TTC549 (cell line): ENCODE data around the gene ATP9B.

Source experiments
- FAIRE-seq: peaks from 2 replicates; lab custom pipeline; 2012; peaks lifted over from hg19 to GRCh38; lab: Jason Lieb, UNC

The ATP9B gene

DNA sequence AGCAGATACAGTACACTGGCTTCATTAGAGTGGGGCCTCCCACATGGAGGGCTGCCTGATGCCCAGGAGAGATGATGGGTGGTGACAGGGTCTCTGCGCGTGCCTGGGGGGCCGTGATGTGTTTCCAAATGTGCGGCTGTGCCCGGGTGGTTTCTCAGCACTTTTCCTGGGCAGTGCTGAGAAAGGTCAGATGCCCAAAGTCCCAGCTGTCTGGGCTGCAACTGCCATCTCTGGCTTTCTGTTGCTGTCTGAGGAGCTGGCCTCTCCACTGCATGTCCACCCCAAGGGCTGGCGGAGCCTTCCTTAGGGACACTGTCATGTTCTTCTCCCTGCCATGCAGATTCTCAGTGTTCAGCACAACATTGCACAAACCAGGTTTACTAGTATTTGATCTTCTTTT lies 263.9 kb downstream of the ATP9B start:
- no peak for FAIRE-seq

DNA sequence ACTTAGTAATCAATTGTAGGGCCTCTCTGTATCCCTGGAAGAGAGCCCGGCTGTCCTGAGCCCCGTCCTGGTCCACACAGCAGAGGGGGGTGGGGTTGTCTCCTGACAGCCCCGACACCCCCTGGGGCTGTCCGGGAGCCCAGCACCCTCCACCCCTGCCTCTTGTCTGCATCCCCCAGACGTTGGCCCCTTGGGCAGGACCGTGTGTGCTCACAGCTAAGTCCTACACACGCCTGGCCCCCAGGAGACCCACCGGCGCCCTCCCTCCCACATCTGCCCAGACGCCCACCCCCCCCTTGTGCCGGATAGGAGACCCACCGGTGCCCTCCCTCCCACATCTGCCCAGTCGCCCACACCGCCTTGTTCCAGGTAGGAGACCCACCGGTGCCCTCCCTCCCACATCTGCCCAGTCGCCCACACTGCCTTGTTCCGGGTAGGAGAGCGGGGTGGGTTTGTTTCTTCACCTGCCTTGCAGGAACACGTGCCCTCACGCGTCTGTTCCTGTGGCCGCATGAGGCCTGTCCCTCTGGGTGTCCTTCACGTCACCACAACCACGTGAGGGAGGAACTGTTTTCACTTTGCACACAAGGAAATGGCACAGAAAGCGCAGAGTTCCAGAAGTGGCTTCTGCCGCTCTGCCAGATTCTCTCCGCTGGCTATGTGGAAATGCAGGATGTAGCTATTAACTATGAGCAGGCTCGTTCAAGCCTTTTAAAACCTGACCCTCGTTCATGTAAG lies 265.5 kb downstream of the ATP9B start:
- FAIRE-seq: no peak

DNA sequence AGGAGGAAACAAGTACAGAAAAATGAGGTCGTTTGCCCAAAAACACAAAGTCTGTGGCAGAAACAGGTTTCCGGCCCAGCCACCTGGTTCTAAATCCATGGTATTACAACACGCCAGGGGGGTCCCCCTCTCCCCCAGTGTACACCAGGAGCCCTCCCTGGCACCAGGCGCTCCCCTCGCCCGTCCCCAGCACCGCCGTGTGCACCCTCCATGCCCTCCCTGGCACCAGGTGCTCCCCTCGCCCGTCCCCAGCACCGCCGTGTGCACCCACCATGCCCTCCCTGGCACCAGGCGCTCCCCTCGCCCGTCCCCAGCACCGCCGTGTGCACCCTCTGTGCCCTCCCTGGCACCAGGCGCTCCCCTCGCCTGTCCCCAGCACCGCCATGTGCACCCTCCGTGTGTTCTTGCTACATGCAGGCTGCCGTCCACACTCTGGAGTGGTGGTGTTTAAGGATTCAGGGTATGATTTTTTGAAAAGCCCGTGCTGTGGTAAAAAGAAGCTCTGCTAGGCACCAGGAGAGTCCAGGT lies 266.7 kb downstream of the ATP9B start:
- no peak for FAIRE-seq

DNA sequence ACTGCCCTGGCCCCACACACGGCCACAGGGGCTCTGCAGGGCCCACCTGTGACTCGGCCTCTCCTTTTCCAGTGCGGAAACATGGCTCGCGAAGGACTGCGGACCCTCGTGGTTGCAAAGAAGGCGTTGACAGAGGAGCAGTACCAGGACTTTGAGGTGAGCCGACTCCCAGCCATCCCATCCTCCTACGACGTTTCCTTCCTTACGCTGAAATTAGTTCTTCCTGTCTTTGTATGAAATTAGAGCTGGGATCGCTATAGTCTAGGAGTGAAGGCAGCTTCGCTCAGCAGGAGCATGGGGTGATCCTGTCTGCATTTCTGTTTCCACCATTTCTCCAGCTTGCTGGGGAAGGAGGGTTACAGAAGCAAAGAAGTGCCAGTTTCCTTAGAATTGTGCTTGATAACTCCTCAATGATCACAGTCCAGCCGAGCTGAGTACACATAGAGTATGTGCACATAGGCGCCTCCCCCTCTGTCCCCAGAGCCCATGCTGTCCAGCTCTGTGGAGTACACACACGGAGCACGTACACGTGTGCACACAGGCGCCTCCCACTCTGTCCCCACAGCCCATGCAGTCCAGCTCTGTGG lies 267.5 kb downstream of the ATP9B start:
- no peak for FAIRE-seq

DNA sequence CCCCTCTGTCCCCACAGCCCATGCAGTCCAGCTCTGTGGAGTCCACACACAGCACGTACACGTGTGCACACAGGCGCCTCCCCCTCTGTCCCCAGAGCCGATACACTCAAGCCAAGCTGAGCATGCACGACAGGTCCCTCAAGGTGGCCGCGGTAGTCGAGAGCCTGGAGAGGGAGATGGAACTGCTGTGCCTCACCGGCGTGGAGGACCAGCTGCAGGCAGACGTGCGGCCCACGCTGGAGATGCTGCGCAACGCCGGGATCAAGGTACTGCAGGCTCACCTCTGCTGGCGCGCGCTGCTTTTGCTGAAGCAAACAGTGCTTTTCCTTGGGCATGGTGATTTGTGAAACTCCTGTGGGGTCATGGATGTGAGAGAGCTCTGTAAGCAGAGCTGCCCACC lies 268.0 kb downstream of the ATP9B start:
- FAIRE-seq: no peak

DNA sequence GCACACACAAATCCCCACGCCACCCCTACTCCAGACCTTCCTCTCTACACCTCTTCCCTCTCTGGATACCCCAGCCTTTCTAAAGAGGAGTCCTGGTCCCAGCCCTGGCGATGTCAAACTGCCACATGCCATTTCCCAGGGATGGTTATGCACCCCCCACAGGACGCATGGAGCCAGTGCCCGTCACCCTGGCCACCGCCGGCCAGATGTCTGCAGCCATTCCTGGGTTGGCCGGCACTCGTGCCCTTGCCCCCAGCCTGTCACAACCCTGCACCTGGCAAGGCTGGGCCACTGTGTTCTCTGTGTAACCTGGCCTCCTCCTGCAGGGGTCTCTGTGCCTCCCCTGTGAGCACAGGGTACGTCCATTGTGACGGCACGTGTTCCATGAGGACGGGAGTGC lies 268.4 kb downstream of the ATP9B start:
- FAIRE-seq: no peak

DNA sequence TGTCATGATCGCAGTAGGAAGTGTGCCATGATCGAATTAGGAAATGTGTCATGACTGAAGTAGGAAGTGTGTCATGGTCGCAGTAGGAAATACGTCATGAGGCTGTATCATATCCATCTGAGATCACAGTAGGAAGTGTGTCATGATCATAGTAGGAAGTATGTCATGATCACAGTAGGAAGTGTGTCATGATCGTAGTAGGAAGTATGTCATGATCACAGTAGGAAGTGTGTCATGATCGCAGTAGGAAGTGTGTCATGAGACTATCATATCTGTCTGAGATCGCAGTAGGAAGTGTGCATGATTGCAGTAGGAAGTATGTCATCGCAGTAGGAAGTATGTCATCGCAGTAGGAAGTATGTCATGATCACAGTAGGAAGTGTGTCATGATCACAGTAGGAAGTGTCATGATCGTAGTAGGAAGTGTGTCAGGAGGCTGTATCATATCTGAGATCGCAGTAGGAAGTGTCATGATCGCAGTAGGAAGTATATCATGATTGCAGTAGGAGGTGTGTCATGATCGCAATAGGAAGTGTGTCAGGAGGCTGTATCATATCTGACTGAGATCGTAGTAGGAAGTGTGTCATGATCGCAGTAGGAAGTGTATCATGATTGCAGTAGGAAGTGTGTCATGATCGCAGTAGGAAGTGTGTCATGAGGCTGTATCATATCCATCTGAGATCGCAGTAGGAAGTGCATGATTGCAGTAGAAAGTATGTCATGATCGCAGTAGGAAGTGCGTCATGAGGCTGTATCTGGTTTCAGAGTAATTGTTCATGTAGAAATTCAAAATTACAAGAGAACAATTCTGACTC lies 270.1 kb downstream of the ATP9B start:
- no peak for FAIRE-seq

DNA sequence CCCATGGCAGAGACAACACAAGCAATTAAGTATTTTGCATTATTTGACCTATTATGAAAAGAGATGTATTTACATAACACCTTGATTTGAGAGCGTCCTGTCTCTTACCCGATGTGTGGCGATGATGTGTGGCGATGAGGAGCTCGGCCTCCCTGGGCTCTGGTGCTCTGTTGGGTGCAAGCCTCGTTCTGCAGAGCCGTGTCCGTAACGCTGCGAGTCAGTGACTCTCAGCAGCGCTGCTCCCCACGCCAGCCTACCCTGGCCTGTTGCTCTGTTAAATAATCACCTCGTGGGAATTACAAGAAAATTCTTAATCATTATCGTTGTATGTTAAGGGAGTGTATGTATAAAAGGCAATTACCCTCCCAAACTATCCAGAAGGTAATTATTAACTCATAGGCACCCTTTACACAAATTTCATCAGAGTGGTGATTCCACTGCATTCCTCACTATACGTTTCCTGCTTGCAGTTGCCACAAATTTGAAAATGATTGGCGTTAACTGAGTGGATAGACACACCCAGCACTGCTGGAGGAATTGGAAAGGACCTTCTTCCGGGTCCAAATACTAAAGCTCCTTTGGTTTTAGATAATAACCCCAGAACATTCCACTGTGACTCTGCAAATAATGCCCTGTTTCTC lies 274.5 kb downstream of the ATP9B start:
- no peak for FAIRE-seq

DNA sequence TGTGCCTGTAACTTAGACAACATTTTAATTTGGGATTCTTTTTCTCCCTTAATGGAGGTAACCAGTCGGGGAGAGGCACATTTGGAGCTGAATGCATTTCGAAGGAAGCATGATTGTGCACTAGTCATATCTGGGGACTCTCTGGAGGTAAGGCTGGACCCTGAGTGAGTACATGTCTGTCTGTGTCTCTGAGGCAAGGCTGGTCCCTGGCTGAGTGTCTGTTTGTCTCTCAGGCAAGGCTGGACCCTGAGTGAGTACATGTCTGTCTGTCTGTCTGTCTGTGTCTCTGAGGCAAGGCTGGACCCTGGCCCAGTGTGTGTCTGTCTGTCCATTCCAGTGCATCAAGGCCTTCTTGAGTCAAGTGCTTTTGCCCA lies 275.0 kb downstream of the ATP9B start:
- no peak for FAIRE-seq

DNA sequence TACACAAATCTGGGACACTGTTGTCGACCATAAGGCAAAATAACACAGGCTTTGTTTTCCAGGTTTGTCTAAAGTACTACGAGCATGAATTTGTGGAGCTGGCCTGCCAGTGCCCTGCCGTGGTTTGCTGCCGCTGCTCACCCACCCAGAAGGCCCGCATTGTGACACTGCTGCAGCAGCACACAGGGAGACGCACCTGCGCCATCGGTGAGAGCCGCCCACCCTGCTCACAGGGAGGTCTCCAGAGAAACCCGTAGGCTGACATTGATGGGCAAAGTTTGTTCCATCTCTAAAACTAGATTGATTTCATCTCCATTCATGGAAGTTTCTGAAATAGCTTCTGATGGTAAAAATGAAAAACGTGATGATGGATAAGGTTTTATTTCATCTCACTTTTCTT lies 276.2 kb downstream of the ATP9B start:
- no peak for FAIRE-seq

DNA sequence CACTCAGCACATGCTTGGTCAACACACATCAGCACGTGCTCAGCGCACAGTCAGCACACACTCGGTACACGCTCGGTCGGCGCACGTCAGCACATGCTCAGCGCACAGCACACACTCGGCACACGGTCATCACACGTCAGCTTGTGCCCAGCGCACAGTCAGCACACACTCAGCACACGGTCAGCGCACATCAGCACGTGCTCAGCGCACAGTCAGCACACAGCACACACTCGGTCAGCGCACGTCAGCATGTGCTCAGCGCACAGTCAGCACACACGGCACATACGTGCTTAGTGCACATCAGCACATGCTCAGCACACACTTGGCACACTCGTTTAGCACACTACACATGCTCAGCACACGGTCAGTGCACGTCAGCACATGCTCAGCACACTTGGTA lies 276.8 kb downstream of the ATP9B start:
- no peak for FAIRE-seq

DNA sequence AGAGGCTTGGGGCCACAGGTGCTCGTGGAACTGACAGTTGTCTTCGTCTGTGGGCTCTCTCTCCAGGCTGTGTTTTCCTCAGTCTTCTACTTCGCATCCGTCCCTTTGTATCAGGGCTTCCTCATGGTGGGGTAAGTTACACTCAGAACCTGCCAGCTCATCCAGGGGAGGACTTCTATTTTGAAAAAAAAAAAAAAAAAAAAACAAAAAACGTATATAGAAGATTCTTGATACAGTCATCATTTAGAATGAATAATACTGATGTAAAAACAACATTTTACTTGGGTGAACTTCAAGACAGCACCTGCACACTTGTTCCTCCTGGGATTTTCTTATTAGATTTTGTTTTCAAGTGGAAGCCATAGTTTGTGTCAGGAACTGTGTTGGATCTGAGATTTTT lies 278.9 kb downstream of the ATP9B start:
- no peak for FAIRE-seq

DNA sequence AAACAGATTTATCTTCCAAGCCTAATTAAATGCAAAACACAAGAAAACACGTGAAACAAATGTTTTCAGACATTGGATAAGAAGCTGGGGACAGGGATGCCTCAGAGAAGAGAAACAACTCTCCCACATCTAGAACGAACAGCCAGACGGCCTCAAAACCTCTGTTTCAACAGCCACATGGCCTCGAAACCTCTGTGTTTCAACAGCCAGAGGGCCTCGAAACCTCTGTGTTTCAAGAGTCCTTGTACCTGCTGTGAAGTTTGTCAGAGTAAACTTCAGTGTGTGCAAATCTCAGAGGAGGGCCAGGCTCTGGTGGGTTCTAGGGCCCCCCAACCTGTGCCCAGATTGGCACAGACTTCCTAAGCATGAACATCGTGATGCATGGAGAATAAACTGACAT lies 283.2 kb downstream of the ATP9B start:
- FAIRE-seq: no peak

DNA sequence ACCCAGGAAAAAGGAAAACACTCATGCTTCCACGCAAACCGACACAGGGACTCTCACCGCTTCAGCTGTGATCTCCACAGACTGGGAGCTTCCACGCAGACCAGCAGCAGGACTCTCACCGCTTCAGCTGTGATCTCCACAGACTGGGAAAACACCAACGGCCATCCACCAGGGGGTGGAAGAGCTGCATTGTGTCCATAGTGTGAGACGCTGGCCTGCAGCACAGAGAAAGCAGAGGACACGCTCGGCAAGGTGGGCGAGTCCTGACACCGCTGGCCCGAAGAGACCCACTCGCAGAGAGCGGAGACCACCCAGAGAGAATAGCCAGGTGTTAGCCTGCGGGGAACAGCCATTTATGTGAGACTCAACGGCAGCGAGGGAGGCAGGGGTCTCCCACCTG lies 284.1 kb downstream of the ATP9B start:
- FAIRE-seq: no peak

DNA sequence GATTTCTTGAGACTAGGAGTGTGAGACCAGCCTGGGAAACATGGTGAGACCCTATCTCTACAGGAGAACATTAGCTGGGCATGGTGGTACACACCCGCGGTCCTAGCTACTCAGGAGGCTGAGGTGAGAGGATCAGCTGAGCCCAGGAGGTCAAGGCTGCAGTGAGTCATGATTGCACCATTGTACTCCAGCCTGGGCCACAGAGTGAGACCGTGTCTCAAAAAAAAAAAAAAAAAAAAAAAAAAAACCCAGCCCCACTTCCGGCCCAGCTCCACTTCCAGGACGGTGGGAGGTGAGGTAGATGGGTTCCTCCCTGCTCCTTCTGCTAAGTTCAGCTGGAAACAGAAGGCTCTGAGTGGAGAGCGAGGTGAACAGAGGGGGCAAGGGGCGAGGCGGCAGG lies 285.2 kb downstream of the ATP9B start:
- FAIRE-seq: no peak

DNA sequence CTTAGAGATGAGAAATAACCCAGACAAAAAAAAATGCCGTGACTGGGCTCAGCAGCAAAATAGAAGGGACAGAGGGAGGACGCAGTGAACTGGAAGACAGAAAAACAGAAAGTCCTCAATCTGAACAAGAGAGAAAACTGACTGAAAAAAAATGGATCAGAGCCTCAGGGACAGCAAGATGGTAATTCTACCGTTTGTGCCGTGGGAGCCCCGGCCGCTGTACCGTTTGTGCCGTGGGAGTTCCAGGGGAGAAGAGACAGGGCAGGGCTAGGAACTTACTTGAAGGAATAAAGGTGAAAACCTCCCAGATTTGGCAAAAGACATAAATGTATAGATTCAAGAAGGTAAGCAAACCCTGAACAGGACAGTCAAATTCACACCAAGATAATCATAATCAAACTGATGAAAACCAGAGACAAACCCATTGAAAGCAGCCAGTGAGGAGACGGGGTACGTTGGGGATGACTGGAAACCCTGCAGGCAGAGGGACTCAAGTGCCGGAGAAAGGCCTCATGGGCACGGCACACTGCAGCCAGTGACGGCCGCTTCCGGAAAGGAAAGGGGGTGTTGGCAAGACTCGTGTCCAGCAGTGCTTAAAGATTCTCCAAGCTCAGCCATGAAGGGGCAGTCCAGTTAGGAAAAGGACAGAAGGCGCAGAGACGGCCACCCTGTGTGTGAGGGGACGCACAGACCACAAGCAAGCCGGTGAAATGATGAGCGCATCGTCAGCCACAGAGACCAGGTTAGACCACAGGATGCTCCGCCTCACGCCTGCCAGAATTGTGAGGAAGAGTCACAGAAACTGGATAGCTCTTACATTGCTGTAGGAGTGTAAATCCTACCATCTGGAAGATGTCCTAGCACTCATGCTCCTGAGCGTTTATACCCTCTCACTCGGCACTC lies 286.5 kb downstream of the ATP9B start:
- FAIRE-seq: no peak

DNA sequence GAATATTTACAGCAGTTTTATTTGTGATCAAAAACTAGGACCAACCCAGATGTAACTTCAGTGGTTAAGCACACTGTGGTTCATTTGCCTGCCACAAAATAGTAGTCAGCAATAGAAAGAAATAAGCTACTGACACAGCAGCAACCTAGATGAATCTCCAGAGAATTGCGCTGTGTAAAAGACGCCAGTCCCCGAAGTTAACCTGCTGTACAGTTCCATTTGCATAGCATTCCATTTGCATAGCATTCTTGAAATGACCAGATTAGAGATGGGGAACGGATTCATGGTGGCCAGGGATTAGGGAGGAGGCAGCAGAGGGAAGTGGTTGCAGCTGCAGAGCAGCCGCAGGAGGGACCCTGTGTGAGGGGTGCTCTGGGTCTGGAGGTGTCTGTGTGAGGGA lies 287.2 kb downstream of the ATP9B start:
- FAIRE-seq: no peak

DNA sequence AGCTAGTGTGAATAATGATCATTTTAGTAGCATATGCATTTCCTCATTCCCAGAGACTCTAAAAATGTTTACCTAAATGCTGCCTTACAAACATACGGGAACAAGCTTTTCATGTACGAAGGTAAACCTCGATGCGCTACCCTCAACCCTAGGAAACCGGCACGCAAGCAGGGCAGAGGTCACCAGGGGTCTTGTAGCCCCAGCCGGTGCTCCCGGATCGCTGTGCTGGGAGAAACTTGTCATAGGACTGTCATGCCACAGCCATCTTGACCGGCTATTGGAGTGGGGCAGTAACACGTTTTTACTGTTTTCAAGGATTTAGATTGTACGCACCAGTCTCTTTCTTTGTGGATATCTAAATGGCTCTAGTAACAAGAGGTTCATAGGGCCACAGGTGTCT lies 291.7 kb downstream of the ATP9B start:
- FAIRE-seq: no peak

DNA sequence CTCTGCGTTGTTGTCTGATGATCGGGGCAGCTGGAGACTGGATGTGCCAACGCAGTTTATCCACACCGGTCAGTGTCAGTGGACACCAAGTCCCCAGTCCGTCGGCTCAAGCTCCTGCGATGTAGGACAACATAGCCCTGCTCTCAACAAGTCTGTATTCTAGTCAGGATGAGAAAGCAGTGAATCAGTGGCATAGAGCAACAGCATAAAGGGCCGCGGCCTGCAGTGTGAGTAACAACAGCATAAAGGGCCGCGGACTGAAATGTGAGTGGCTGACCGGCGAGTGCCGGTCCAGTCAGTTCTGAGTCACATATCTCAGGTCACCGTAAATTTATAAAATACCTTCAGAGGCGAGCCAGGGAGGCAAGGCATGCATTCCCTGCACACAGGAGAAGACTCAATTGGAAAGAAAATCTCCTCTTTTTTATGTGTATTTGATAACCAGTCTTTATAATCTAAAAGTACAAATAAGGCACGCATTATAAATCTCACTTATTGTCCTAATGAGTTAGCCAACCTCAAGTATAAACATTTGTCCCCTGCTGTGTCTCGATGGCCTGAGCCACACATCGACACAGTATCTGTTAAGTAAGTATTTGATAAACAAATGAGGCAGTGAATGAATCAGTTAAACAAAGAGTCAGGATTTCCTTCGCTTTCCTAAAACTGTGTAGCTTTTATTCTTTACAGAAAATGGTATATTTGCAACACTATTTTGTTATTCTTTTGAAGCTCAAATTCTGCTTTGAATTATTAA lies 292.8 kb downstream of the ATP9B start:
- no peak for FAIRE-seq

DNA sequence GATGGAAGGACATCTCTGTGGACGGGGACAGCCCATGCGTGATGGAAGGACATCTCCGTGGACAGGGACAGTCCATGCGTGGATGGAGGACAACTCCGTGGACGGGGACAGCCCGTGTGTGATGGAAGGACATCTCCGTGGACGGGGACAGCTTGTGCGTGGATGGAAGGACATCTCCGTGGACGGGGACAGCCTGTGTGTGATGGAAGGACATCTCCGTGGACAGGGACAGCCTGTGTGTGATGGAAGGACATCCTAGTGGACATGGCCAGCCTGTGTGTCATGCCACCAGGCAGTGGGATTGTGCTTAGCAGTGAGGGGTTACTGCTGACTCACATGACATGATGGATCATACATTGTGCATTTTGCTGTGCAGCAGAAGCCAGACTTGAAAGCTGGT lies 296.5 kb downstream of the ATP9B start:
- FAIRE-seq: no peak
